Islet of Langerhans (tissue), 1 donor: ENCODE data around the gene NSUN6.

Source experiments
- FAIRE-seq: peaks from one replicate; lab custom pipeline; 2011; peaks lifted over from hg19 to GRCh38; lab: Jason Lieb, UNC

NSUN6 gene

DNA sequence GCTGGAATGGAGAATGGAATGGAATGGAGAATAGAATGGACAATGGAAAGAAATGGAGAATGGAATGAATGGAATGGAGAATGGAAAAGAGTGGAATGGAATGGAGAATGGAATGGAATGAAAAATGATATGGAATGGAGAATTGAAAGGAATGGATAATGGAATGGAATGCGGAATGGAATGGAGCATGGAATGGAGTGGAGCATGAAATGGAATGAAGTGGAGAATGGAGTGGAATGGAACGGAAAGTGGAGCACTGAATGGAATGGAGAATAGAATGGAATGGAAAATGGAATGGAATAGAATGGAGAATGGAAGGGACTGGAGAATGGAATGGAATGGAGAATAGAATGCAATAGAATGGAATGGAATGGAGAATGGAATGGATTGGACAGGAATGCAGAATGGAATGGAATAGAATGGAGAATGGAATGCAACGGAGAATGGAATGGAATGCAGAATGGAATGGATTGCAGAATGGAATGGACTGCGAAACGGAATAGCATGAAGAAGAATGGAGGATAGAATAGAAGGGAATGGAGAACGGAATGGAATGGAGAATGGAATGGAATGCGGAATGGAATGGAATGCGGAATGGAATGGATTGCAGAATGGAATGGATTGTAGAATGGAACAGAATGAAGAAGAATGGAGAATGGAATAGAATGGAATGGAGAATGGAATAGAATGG, 89.4 kb downstream of the NSUN6 start:
- no peak for FAIRE-seq

DNA sequence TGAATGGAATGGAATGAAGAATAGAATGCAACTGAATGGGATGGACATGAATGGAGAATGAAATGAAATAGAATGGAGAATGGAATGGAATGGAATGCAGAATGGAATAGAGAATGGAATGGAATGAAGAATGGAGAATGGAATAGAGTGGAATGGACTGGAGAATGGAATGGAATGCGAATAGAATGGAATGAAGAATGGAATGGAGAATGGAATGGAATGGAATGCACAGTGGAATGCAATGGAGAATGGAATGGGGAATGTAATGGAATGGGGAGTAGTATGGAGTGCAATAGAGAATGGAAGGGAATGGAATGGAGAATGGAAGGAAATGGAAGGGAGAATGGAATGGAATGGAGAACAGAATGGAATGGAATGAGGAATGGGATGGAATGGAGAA, 93.4 kb downstream of the NSUN6 start:
- no peak for FAIRE-seq

DNA sequence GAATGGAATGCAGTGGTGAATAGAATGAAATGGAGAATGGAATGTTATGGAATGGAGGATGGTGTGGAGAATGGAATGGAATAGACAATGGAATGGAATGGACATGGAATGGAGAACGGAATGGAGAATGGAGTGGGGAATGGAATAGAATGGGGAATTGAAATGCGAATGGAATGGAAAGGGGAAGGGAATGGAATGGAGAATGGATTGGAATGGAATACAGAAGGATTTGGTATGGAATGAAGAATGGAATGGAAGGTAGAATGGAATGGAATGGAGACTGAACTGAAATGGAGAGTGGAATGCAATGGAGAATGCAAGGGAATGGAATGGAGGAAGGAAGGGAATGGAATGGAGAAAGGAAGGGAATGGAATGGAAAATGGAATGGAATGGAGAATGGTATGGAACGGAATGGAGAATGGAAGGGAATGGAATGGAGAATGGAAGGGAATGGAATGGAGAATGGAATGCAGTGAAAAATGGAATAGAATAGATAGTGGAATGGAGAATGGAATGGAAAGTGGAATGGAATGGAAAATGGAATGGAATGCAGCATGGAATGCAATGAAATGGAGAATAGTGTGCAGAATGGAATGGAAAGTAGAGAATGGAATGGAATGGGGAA, 94.8 kb downstream of the NSUN6 start:
- no peak for FAIRE-seq

DNA sequence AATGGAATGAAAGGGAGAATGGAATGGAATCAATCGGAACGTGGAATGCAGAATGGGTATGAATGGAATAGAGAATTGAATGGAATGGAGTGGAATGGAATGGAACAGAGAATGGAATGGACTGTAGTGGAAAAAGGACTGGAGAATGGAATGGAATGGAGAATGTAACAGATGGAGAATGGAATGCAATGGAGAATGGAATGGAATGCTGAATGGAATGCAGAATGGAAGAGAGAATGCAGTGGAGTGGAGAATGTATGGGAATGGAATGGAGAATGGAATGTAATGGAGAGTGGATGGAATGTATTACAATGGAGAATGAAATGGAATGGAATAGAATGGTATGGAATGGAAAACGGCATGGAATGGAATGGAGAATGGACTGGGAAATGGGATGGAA, 96.9 kb downstream of the NSUN6 start:
- no peak for FAIRE-seq

DNA sequence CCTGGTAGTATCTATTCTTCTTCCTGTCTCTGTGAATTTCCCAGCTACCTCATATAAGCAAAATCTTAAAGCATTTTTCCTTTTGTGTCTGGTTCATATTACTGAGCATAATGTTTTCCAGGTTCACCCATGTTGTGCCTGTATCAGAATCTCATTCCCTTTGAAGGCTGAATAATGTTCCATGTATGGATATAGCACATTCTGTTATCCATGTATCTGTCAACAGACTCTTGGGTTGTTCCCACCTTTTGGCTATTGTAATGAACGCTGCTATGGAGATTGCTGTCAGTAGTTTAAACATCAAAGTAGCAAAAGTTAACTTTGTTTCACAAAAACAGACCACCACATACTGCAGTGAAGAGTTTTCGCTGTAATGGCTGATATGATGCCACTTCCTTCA, 99.9 kb downstream of the NSUN6 start:
- FAIRE-seq = no peak

DNA sequence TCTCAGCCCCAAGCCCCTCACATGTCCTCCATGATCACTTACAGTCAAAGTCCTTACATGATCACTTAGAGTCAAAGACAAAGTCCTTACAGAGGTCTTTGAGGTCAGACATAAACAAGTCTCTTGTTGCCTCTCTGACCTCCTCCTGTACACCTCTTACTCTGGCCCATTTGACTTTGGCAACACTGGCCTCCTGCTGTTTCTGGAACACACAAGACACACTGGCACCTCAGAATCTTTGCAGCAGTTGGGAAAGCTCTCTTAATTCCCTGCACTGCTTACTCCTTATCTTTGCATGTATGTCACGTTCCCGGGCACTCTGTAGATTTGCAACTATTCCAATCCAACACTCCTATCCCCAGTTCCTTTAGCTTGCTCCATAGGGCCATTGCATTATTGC, 102.3 kb downstream of the NSUN6 start:
- no peak for FAIRE-seq

DNA sequence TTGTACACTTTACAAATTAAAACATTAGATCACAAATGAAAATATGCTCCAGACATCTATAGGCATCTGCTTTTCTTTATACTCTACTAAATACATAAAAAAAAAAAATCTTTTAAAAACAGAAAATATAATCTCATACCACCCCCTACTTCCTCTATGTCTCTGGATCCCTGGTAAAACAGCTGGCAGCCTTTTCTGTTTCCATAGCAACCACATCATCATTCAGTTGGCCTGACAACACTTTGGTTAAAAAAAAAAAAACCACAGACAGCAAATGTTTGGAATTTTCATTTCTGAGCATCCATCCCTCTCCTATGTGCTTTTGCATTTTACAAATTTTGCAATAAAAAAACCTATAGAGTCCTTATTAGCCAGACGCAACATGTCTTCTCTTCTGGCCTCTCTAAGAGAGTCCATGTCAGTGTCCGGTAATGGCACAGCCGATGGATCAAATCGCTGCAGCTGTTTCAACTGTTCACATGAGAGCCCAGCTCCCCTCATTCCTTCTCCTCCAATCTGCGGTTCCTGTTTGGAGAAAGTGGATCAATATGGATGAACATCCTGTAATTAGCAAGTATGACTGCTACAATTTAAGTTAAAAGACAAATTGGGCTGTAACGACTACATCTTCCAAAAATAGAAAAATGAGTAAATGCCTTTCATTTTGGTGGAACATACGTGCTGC, 105.6 kb downstream of the NSUN6 start:
- peak; percentile 24 for FAIRE-seq

DNA sequence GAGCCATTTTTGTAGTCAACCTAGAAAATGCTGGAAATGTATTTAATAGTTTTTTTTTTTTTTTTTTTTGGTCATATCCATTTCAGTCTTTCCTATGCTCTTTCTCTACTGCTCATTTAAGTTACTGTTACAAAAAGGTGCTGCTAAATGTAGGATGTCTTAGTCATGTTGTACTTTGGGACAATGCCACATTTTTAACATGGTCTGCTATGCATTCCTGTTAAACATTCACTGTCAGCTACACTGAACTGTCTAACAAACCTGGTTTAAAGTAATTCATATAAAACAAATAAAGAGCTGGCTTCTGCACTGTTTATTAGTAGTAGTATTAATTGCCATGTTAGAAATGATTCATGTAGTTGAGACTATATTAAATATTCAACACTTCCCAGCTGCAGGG, 108.6 kb downstream of the NSUN6 start:
- FAIRE-seq = no peak

DNA sequence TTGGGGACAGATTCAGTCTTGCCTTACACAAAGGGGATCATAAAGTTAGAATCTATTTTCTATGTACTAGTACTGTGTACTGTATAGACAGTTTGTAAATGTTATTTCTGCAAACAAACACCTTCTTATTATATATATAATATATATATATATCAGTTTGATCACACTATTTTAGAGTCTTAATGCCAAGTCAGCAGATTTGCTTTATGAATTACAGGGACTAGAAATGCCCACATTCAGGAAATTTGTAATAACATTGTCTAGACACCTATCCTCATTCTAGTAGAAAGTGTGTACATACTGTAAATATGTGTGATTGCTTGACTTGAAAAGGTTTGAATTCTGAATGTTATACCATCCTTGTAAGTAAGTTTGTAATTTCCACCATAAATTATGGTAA, 111.2 kb downstream of the NSUN6 start:
- no peak for FAIRE-seq

DNA sequence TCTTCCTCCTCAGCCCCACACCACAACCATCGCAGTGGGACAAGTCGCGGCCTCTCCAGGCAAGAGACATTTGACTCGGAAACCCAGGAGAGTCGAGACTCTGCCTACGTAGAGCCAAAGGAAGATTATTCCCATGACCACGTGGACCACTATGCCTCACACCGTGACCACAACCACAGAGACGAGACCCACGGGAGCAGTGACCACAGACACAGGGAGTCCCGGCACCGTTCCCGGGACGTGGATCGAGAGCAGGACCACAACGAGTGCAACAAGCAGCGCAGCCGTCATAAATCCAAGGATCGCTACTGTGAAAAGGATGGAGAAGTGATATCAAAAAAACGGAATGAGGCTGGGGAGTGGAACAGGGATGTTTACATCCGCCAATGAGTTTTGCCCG, 112.1 kb downstream of the NSUN6 start:
- FAIRE-seq = no peak

DNA sequence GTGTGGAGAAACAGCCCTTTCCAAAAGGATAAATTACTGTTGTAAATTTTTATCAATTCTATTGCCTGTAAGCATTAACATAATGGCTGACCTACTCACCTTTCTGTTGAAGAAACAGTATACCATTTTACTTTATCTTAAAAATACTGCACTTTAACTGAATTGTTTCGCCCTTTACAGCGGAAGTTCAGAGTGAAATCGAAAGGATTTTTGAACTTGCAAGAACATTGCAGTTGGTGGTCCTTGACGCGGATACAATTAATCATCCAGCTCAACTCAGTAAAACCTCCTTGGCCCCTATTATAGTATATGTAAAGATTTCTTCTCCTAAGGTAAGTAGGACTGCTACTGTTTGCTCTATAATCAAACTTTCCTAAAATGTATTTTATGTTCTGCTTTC, 117.5 kb downstream of the NSUN6 start:
- no peak for FAIRE-seq

DNA sequence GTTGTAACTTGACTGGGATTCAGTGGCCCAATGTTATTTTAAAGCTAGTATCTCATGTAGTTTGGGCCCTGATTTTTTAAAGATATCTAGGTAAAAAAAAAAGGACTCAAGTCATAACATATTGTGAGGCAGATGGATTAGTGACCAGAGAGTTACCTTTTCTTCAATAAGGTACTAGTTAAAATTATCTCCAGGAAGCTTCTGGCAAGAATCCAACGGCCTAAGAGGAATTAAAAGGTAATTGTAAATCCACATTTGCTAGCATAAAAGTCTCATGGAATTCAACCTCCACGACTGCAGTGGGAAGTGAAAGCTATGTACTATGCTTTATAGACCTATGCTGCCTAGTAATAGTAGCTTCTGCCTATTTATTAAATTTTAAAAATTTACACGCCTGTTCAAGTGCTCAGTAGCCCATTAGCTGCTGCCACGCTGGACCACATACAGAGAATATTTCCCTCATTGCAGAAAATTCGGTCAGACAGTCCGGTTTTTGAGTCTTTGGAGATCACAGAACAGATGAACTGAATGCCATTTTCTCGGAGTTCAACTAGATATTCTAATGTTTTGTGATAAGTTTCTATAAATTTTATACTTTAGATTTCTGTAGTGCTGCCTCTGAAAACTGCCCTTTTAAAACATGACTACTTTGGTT, 118.4 kb downstream of the NSUN6 start:
- no peak for FAIRE-seq

DNA sequence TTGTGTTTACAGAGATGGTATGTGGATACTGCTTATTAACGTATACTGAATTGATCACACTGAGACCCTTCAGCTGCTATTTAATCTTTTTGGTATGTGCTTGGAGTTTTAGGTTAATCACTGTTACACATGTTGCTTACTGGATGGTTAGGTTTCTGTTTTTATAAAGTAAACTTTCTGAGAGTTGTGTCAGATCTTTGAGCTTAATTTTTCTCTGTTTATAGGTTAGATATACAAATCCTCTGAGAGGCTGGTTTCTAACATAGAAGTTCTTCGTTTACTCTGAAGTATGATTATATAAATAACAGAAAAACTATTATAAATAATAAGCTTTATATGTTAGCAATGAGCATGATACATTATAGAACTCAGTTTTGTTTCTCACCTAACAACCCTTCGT, 123.1 kb downstream of the NSUN6 start:
- FAIRE-seq = no peak

DNA sequence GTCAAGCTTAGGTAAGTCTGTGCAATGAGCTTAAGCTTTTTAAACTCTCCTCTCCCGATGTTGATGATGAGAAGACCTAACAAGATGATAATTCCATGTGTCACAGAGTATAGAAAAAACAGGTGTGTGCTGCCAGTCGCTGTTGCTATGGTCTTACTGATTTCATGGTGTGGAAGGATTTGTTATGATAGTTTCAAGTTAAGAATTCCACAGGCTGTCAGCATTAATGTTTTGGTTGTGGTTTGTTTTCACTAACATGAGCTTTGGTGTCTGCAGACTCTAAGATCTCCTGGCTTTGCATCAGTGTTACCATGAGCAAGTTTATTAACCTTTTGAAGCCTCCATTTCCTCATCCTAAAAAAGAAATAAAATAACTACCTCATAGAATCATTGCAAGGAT, 123.7 kb downstream of the NSUN6 start:
- no peak for FAIRE-seq

DNA sequence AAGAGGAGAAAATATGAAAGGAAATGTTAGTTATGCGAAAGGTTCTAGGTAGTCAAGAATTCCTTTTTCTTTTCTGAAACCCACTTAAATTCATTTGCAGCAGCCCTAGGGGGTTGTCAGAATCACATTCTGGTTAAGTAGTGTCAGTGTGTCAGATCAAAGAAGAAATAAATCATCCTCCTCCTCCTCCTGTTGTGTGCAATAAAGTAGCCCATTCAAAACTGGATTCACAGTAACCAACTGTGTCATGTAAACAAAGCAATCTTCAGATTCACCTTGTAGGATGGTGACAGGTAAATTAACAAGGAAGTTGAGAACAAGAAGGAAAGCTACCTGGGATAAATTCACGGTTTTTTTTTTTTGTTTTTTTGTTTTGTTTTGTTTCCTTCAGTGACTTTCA, 127.5 kb downstream of the NSUN6 start:
- FAIRE-seq = no peak

DNA sequence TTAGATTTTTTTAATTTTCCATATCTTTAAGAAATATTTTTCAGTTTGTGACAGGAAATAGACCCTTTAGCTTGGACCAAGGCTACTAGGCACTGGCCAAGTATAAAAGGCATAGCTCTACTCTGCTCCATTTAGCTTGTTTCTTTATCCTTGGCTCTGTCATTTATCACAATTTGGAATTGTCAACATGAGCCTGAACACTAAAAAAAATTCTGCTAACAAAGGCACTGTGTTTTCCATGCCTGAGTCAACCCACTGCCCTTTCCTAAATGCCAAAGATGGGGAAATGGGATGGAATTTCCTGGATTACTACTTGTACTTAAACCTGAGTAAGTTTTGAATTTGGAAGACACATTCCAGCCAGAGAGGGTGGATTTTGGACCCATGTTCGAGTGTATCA, 128.4 kb downstream of the NSUN6 start:
- peak; percentile 5 for FAIRE-seq

DNA sequence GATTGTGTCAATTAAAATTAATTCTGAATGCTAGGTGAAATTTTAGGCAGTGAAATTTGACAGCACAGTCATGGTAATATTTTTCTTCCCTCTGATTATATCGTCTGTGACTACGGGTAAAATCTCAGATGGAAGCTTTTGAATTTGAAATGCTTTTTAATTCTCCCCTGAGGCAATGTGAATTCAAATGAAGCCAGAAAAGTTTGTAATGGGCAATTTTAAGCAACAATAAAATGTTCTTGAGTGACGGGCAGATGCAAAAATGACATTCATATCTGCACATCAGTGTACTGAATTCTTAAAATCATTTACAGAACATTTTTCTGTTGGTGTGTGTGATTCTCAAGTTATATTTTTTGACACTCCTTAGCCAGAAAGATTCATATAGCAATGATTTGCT, 134.5 kb downstream of the NSUN6 start:
- FAIRE-seq = no peak

DNA sequence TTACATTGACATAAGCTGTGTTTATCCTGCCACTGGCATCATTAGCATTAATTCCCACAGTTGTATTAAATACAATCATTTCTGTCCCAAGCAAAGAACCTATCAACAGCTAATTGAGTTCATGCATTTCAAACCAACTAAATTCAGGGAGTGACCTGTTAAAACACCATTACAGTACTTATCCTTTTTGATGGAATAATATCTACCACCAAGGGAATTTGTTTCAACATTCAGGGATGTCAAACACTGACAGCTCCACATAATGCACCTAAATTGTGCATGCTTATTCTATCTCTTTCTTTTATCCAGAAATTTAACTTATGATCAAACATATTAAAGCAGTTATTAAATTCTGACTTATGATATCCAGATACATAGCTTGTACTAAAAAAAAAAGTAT, 136.8 kb downstream of the NSUN6 start:
- no peak for FAIRE-seq

DNA sequence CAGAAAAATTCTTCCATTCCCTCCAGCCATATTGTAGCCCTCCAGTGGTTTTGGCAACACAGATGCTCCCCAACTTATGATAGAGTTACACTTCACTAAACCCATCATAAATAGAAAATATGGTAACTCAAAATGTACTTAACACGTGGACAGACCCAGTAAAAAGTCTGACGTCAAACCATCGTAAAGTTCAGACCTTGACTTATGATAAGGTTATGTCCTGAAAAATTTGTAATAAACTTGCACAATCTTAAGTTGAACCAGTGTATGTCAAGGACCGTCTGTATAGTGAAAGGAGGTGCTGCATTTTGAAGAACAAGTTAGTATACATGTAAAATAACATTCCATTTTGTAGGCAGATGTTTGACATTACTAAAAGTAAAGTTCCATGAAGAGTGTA, 142.8 kb downstream of the NSUN6 start:
- FAIRE-seq = no peak

DNA sequence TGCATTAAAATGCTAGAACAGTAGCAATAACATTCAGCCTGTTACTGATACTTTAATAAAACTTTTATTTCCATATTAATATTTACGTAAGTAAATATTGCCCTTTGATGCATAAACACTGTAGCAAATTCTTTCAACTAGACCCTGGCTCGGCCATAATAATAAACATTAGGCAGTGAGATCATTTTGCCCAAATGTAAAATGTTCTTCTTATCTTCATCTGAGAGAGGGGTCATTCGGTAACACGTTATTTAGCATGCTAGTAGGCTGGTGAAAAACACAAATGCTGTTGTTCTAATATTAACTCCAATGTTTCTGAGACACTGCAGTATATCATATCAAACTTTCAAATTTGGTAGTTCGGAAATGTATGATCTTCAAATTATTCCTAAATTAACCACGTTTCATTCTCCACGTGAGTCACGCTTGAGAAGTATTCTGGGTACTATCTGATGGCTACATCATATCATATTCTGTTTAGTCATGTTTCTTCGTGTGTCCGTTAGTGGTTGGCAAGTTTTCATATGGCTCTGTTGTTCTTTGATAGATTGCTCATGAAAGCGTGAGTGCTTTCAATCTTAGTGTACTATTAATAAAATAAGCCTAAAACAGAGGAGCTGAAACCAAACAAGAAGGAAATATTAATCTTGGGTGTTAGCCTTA, 145.8 kb downstream of the NSUN6 start:
- FAIRE-seq = peak; percentile 24

DNA sequence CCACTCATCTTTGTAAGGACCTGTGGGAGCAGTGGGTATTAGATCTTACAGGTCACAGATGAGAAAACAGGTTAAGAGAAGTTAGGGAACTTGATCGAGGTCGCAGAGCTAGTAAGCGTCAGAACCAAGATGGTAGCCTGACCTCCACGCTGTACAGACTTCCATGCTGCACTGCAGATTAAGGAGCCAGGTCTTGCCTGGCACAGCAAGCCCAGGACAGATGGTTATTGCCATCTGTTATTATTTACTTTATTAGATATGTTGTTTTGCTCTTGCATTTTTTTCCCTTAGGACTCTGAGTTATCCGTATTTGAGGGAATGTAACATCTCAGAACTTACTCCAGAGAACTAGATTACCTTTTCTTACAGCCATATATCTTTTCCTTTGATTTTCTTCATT, 147.2 kb downstream of the NSUN6 start:
- FAIRE-seq = no peak

DNA sequence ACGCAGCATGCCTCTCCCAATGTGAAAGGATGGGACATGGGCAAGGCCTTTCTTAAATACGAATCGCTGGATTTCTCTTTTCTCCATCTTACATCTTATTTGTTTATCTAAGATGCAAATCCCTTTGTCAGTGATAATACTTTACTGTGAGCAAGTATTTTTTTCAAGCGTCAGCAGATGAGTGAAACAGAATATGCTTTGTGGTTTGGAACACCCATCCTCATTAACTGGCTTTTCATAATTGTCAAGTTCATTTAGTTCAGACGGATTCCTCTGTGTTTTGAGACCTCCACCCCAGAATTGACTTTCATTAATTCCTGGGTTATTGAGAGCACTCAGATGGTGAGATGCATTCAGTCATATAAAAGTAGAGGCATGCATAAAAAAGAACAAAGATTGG, 149.8 kb downstream of the NSUN6 start:
- FAIRE-seq = no peak

DNA sequence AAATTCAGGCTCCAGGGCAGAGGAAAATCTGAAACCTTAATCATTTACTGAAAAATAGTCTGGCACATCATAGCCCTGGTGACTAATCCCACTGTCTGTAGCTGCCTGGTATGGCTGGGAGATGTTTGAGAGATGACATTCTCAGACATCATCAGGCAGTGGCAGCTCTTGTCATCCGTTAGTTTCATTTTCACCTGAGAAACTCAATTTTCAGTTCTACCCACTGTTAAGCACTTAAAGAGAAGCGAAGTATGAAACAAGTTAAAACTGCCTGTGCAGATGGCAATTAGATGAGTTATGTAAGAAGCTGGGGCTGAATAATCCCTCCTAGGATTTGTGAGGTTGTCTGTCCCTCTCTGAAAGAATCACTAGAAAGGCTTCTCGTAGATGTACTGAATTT, 150.2 kb downstream of the NSUN6 start:
- no peak for FAIRE-seq
